WI38 (cell line): ENCODE data around the gene EPHB2.

Source experiments
- H3K4me3 ChIP-seq: 2 replicates; pipeline ENCODE4 v1.5.1; 2011; ENCODE audit warnings: low read depth, mild to moderate bottlenecking, control low read depth, low read length
- TF ChIP-seq, protein P1 (sequence below): IDR thresholded peaks from 2 replicates; pipeline ENCODE4 v1.5.1; 2012; ENCODE audit warnings: low read depth, mild to moderate bottlenecking, control low read depth, low read length

EPHB2 gene

DNA sequence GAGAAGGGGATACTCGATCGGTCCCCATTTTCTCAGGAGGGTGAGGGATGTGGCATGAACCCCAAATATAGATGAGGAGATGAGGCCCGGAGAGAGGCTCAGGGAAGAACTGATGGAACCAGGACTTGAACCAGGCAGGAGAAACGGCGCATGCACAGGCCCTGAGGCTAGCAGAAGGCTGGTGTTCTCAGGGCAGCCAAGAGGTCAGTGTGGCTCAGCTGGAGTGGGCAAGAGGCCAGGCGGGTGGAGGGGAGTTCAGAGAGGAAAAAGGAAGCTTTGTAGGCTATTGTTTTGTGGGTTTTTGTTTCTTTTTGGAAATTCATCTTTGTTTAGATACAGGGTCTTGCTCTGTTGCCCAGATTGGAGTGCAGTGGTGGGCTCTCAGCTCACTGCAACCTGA, 140.0 kb downstream of the EPHB2 start:
- no peak overlapping the region for H3K4me3 ChIP-seq
- TF ChIP-seq, protein P1, sequence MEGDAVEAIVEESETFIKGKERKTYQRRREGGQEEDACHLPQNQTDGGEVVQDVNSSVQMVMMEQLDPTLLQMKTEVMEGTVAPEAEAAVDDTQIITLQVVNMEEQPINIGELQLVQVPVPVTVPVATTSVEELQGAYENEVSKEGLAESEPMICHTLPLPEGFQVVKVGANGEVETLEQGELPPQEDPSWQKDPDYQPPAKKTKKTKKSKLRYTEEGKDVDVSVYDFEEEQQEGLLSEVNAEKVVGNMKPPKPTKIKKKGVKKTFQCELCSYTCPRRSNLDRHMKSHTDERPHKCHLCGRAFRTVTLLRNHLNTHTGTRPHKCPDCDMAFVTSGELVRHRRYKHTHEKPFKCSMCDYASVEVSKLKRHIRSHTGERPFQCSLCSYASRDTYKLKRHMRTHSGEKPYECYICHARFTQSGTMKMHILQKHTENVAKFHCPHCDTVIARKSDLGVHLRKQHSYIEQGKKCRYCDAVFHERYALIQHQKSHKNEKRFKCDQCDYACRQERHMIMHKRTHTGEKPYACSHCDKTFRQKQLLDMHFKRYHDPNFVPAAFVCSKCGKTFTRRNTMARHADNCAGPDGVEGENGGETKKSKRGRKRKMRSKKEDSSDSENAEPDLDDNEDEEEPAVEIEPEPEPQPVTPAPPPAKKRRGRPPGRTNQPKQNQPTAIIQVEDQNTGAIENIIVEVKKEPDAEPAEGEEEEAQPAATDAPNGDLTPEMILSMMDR = no peak

DNA sequence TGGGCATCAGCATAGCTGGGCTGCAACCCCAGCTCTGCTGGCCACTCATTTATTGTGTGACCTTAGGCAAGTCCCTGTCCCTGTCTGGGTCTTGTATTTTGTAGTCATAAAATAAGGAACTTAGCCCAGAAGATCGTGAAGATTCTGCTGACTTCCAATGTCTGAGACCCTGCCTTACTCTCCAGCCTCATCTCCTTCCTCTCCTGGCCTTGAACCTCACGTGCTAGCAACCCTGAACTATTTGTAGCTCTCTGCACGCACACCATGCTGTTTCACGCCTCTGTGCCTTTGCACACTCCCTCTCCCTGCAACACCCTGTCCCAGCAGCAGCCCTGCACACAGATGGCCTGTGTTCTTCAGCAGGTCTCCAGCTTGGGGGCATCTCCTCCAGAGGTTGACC, 140.9 kb downstream of the EPHB2 start:
- TF ChIP-seq, protein P1 = no peak
- H3K4me3 ChIP-seq = no peak overlapping the region

DNA sequence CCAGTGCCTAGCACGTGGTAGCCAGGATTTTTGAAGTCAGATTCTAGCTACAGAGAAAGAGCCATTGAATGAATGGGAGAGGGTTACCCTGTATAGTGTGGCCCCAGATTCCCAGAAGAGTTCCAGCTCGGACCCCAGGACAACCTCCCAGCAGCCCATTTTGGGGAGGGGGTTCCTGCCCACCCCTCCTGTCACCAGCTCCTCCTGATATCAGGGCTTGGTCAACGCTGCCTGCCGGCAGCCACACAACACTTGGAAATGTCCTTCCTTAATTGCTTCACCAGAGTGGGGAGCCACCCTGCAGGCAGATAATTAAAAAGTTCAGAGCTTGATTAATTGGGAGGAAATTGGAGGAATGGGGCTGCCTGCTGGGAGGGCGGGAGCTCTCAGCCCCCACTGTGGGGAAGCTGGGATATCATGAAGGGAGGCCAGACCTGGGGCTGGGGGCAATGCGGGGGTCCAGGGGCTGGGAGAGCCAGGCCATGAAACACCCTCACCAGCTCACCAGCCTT, 141.6 kb downstream of the EPHB2 start:
- no peak overlapping the region for H3K4me3 ChIP-seq
- TF ChIP-seq, protein P1 = no peak

DNA sequence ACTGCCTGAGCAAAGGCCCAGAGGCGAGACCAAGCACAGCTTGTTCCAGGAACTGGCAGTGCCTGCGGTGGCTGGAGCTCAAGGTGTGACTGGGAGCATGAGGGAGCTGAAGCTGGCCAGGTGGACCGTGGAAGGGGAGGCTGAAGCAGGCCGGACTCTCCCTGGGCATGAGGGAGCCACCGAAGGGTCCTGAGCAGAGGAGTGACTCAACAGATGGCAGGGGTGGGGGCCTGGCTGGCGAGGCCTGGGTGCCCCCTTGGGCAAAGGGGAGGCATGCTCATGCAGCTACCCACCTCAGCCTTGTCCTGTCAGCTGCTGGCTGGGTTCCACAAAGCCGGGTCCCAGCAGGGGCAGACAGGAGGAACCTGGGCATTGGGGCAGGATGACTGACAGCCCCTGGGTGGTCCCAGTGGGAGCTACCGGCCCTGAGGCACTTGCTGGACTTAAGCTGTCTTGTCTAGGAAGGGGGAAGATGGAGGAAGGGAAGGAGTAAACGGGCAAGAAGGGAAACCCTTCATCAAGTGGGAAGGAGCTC, 143.1 kb downstream of the EPHB2 start:
- no peak overlapping the region for H3K4me3 ChIP-seq
- TF ChIP-seq, protein P1 = no peak

DNA sequence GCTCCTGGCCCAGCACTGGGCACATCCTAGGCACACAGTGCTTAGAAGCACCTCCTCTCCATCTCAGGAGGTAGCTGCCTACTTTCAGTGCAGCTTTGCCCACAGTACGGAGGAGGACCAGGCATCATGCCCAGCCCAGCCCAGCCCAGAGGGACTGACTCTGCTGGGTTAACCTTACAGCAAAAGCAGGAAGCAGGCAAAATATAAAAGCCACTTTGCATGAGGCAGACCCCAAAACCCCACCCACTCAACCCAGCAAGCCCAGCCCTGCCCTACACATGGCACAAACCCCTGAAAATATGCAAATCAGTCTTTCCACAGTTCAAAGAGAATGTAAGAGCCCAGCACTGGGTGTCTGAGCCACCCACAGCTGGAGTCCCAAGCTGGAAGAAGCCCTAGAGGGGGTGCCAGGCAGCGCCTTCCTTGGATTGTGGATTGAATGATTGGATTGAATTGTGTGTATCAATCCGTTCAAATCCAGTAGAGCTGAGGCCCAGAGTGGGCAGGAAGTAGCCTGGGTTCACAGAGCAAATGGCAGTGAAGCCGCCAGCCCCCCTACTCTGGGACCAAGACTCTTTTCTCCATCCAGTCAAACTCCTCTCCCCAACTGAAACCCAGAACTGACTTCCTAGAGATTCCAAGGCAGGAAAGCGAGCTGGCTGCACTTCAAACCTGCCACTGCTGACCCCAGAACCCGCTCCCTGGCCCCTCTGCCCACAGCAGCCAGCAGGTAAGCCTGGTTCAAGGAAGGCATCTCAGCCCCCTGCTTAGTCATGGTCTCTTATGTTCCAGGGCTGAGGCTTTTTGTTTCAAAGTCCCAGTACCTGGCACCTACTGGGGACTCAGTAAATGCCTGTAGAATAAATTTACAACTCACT, 144.3 kb downstream of the EPHB2 start:
- H3K4me3 ChIP-seq = no peak overlapping the region
- TF ChIP-seq, protein P1 = no peak

DNA sequence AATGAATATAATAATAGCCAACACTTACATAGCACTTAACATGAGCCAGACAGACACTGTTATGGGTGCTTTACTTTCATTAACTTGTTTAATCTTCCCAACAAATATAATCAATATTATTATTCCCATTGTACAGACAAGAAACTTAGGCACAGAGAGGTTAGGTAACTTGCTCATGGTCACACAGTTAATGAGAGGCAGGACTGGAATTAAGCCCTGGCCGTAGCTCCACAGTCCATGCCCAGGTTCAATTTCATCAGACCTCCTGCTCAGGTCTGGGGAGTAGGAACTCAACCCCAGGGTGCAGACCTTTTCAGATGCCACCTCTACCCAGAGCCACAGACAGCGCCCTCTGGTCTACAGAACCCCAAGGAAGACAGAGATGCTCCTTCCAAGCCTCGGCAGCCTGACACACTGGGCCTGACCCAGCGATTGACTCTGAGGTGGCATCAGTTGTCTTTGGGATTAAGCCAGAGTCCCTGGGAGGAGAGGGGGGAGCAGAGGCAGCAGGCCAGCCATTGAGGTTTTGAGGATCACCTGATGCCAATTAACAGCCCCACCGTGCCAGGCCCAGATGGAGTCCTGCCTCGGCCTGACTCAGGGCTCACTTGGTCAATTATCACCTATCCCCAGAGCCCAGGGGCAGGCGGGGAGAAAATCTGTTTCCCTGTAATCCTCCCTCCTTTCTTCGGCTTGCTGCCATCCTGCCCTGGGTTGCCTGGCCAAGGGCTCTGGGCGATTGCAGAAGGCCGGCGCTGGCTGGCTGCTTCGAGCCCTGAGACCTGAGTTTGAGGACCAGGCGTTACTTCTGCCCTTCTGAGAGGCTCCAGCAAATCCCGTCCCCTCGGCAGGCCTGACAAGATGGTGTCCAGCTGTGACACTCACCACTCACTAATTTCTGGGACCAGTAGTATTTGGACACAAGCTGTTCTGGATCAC, 145.3 kb downstream of the EPHB2 start:
- no peak overlapping the region for H3K4me3 ChIP-seq
- TF ChIP-seq, protein P1 = no peak
